ENCODE data around the gene COG1. TPM values are rescaled to one million over a fixed set of nuclear protein-coding genes. Genes with fewer than 3 reads are reported as not detected.

The COG1 gene
- total and polyA plus RNA-seq, 2 of the 8 experiments (the other 6 are each of a cell fraction or from before 2014, with no cell fraction given), result 11.0 to 19.5 TPM

- Histone ChIP-seq H4K8ac (ENCODE audit: extremely low read depth, insufficient read depth, low read length) (no peak overlapping the region; the same call in 1 of the 2 replicates), H3K4ac (replicated peaks; ENCODE audit: insufficient read length, low read depth, low read length) (no peak overlapping the region), H4K91ac (replicated peaks; ENCODE audit: insufficient read length, low read length) (no peak overlapping the region), H3K4me1 (replicated peaks in 1 of 4; ENCODE audit: control insufficient read depth in 3 of 4, insufficient read depth in 4 of 4, low read length in 3 of 4) (no peaks in the 10 kb centered on the region), H3K4me2 (ENCODE audit: insufficient read depth in 1 of 2, low read depth in 2 of 2, low read length in 2 of 2) (no peak overlapping the region), H3K56ac (replicated peaks; ENCODE audit: insufficient read length, low read depth, low read length) (no peak overlapping the region), H2AFZ (ENCODE audit: low read length) (no peak overlapping the region), H2AK5ac (ENCODE audit: low read depth, low read length) (no peak overlapping the region), H3K79me1 (ENCODE audit: low read depth, low read length) (peaks cover 2% of the 10 kb centered on the region; the same call in 1 of the 2 replicates), H2BK20ac (ENCODE audit: low read length) (no peak overlapping the region), H3K27me3 (replicated peaks in 1 of 4; ENCODE audit: control insufficient read depth in 3 of 4, extremely low read depth in 1 of 4, insufficient read depth in 3 of 4, low read length in 3 of 4) (no peaks in the 10 kb centered on the region), H3K36me3 (ENCODE audit: control insufficient read depth in 2 of 4, insufficient read depth in 4 of 4, low read length in 3 of 4) (peaks cover 29 to 88% (median 67%) of the 10 kb centered on the region in 4 experiments), H3K9ac (replicated peaks in 1 of 4; ENCODE audit: extremely low read depth in 1 of 4, low read depth in 3 of 4, low read length in 3 of 4) (no peak overlapping the region), H2BK5ac (ENCODE audit: low read depth, low read length) (no peak overlapping the region), H3K23ac (ENCODE audit: insufficient read length) (no peak overlapping the region), H3K23me2 (ENCODE audit: low read depth, low read length) (no peaks in the 10 kb centered on the region), H3K27ac (ENCODE audit: low read depth, low read length) (no peak overlapping the region), H3K4me3 (ENCODE audit: extremely low read depth in 1 of 4, insufficient read depth in 2 of 4, low read depth in 3 of 4, low read length in 4 of 4) (no peak overlapping the region), H3K79me2 (ENCODE audit: control insufficient read depth in 1 of 2, insufficient read depth in 2 of 2, low read length in 2 of 2) (no peaks in the 10 kb centered on the region), H4K5ac (ENCODE audit: insufficient read length, low read depth, low read length) (no peak overlapping the region), H4K20me1 (replicated peaks in 1 of 2; ENCODE audit: control insufficient read depth in 1 of 2, insufficient read depth in 2 of 2, low read length in 2 of 2) (peaks cover 0 to 9% of the 10 kb centered on the region in 2 experiments), H2BK120ac (replicated peaks; ENCODE audit: low read depth, low read length) (no peak overlapping the region), H3K18ac (ENCODE audit: extremely low read depth, low read length) (no peak overlapping the region), H3K9me3 (ENCODE audit: insufficient read depth in 2 of 2, low read depth in 1 of 2, low read length in 1 of 2) (no peaks in the 10 kb centered on the region), H3K14ac (ENCODE audit: insufficient read length) (no peak overlapping the region), H2BK15ac (ENCODE audit: low read length) (no peak overlapping the region), H2BK12ac (ENCODE audit: low read depth, low read length) (no peak overlapping the region)
- POLR2A ChIA-PET (ENCODE audit: partially characterized antibody), result interaction anchor here (0.5 to 2.1 kb wide), 3 partner anchors 10 to 482 kb away, joined by 3 to 8 read pairs (median 4); no protein-coding TSS in a partner anchor
- DNase-seq (ENCODE audit: low read depth in 1 of 2, low spot score in 2 of 2) (no peak), FAIRE-seq (no peak)
- 89% methylated on average over 10 of the region's 10 CpGs; no CpG with 5 or more reads in 1 of the 2 experiments for WGBS, 2 experiments (ENCODE audit: extremely low coverage in 1 of 2, insufficient coverage in 1 of 2, insufficient read length in 1 of 2, insufficient replicate concordance in 2 of 2, low coverage in 1 of 2, low lambda C conversion rate in 2 of 2, missing lambda C conversion rate in 1 of 2)
- CTCF ChIA-PET (ENCODE audit: partially characterized antibody), result interaction anchor here (0.6 to 1.2 kb wide), 2 partner anchors 8 to 10 kb away, joined by 3 read pairs; no protein-coding TSS in a partner anchor
- TF ChIP-seq RAD21 (IDR thresholded peaks at IDR 0.05 in 1 of 2, conservative IDR thresholded peaks at IDR 0.05 in 1 of 2; ENCODE audit: low read depth in 2 of 2, low read length in 2 of 2) (no peak), SAP30 (IDR thresholded peaks at IDR 0.05; ENCODE audit: insufficient read depth, insufficient replicate concordance, low read length) (no peak), ASH2L (IDR thresholded peaks at IDR 0.05; ENCODE audit: low read length) (no peak)
These were observed 11.1 kb downstream of the COG1 start for GRCh38 chr17:73203788-73204479.
